ENCODE data around the gene DEAF1.
"Not testable (repeated sequence)": the region's sequence is repeated elsewhere in the genome, so short reads cannot be mapped to it uniquely, and the experiment has no call there.

The DEAF1 gene

GRCh38 chr11:694563-695287 lies at the start of gene DEAF1:
TSS of gene DEAF1 (minus strand) at chr11:695222. CDS start at chr11:695047, 175 bp downstream.
- peak; percentile 96 for DNase-seq

GRCh38 chr11:742571-743201 lies 47.7 kb upstream of the DEAF1 start:
- DNase-seq: no peak

GRCh38 chr11:742156-742546 lies 47.1 kb upstream of the DEAF1 start:
- DNase-seq: no peak

GRCh38 chr11:737899-738298 lies 42.9 kb upstream of the DEAF1 start:
- DNase-seq: not testable (repeated sequence)

- no peak for DNase-seq
Measured at GRCh38 chr11:737366-737765, 42.3 kb upstream of the DEAF1 start.

- DNase-seq: not testable (repeated sequence)
Measured at GRCh38 chr11:734541-734940, 39.5 kb upstream of the DEAF1 start.

GRCh38 chr11:733072-733471 lies 38.0 kb upstream of the DEAF1 start:
- no peak for DNase-seq

GRCh38 chr11:729492-730074 lies 34.6 kb upstream of the DEAF1 start:
- no peak for DNase-seq

GRCh38 chr11:728901-729491 lies 34.0 kb upstream of the DEAF1 start:
- DNase-seq: no peak

- peak; percentile 88 for DNase-seq
Measured at GRCh38 chr11:727859-728748, 33.1 kb upstream of the DEAF1 start.

- DNase-seq: no peak
Measured at GRCh38 chr11:727281-727701, 32.3 kb upstream of the DEAF1 start.

GRCh38 chr11:726278-727220 lies 31.5 kb upstream of the DEAF1 start:
- DNase-seq: no peak

- no peak for DNase-seq
Measured at GRCh38 chr11:725624-726202, 30.7 kb upstream of the DEAF1 start.

GRCh38 chr11:724778-725386 lies 29.9 kb upstream of the DEAF1 start:
- no peak for DNase-seq

- no peak for DNase-seq
Measured at GRCh38 chr11:724049-724777, 29.2 kb upstream of the DEAF1 start.

- DNase-seq: no peak
Measured at GRCh38 chr11:723120-723883, 28.3 kb upstream of the DEAF1 start.

GRCh38 chr11:722346-722811 lies 27.4 kb upstream of the DEAF1 start:
- no peak for DNase-seq

GRCh38 chr11:721741-722345 lies 26.8 kb upstream of the DEAF1 start:
- DNase-seq: no peak

Measured in T1000 (cell line).